Mucosa of rectum (tissue), 2 donors: ENCODE data around the gene SMARCAD1.

Source experiments
- H3K27ac ChIP-seq, 2 donors: one replicate each; pipeline ENCODE4 v1.7.0; 2013; ENCODE audit warnings: inconsistent platforms in 2 of 2, low read depth in 2 of 2, low read length in 2 of 2
- H3K27me3 ChIP-seq, 2 donors: one replicate each; pipeline ENCODE4 v1.7.0; 2013; ENCODE audit warnings: low read length in 2 of 2; ENCODE audit not compliant: control insufficient read depth in 2 of 2, insufficient read depth in 2 of 2
- H3K36me3 ChIP-seq, 2 donors: one replicate each; pipeline ENCODE4 v1.7.0; 2013; ENCODE audit warnings: low read length in 2 of 2; ENCODE audit not compliant: control insufficient read depth in 2 of 2, insufficient read depth in 2 of 2
- H3K4me1 ChIP-seq, 2 donors: one replicate each; pipeline ENCODE4 v1.7.0; 2013; ENCODE audit warnings: low read length in 2 of 2, mild to moderate bottlenecking in 1 of 2; ENCODE audit not compliant: control insufficient read depth in 2 of 2, insufficient read depth in 2 of 2
- H3K4me3 ChIP-seq, 2 donors: one replicate each; pipeline ENCODE4 v1.7.0; 2013; ENCODE audit warnings: low read length in 2 of 2
- H3K9ac ChIP-seq, 2 donors: one replicate each; pipeline ENCODE4 v1.7.0; 2013; ENCODE audit warnings: low read length in 2 of 2, low read depth in 1 of 2, mild to moderate bottlenecking in 1 of 2
- H3K9me3 ChIP-seq, 2 donors: one replicate each; pipeline ENCODE4 v1.7.0; 2013; ENCODE audit warnings: low read length in 2 of 2; ENCODE audit not compliant: control insufficient read depth in 2 of 2
- donor health status: healthy.
- donor health status: Normal muscosa, but diverticular disease.

SMARCAD1 gene

DNA sequence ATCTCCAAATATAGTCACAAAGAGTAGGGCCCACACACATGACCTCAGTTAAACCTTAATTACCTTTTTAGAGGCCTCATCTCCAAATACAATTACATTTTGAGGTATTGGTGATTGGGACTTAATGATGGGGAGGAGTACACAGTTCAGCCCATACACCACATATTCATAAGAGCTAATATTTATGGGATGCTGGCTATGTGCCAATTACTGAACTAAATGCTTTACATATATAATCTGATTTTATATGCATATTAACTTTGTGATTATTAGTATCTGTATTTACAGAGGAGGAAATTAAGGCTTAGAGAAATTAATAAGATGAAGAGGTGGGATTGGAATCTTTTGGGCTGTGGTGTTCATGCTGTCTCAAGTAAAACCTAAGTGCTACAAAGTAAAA, 17.8 kb downstream of the SMARCAD1 start:
- no peaks in the 10 kb centered on the region for H3K4me1 ChIP-seq
- H3K9me3 ChIP-seq, result no peaks in the 10 kb centered on the region
- H3K9ac ChIP-seq, result no peak overlapping the region
- H3K4me3 ChIP-seq, result no peak overlapping the region
- no peaks in the 10 kb centered on the region for H3K27me3 ChIP-seq
- H3K27ac ChIP-seq, result no peak overlapping the region
- peaks cover 4 to 9% of the 10 kb centered on the region in 2 donors for H3K36me3 ChIP-seq

GRCh38 chr4:94226763-94227162, 19.1 kb downstream of the SMARCAD1 start:
- Histone ChIP-seq H3K27me3 (no peaks in the 10 kb centered on the region), H3K4me1 (no peaks in the 10 kb centered on the region), H3K27ac (no peak overlapping the region), H3K36me3 (peaks cover 2 to 9% of the 10 kb centered on the region in 2 donors), H3K9me3 (no peaks in the 10 kb centered on the region), H3K4me3 (no peak overlapping the region), H3K9ac (no peak overlapping the region)

GRCh38 chr4:94228493-94229216, 21.0 kb downstream of the SMARCAD1 start:
- H3K4me3 ChIP-seq, result no peak overlapping the region
- no peak overlapping the region for H3K27ac ChIP-seq
- no peaks in the 10 kb centered on the region for H3K9me3 ChIP-seq
- H3K27me3 ChIP-seq, result no peaks in the 10 kb centered on the region
- no peaks in the 10 kb centered on the region for H3K4me1 ChIP-seq
- no peak overlapping the region for H3K9ac ChIP-seq
- H3K36me3 ChIP-seq, result peaks cover 2 to 9% of the 10 kb centered on the region in 2 donors

- no peaks in the 10 kb centered on the region for H3K27me3 ChIP-seq
- no peak overlapping the region for H3K9ac ChIP-seq
- H3K4me3 ChIP-seq, result no peak overlapping the region
- H3K9me3 ChIP-seq, result no peaks in the 10 kb centered on the region
- H3K27ac ChIP-seq, result no peak overlapping the region
- H3K4me1 ChIP-seq, result no peaks in the 10 kb centered on the region
- peaks cover under 1 to 14% of the 10 kb centered on the region in 2 donors for H3K36me3 ChIP-seq
Measured at GRCh38 chr4:94232519-94232918, 24.9 kb downstream of the SMARCAD1 start.

- H3K27me3 ChIP-seq, result no peaks in the 10 kb centered on the region
- no peaks in the 10 kb centered on the region for H3K4me1 ChIP-seq
- no peak overlapping the region for H3K4me3 ChIP-seq
- H3K36me3 ChIP-seq, result peaks cover 2 to 18% of the 10 kb centered on the region in 2 donors
- no peaks in the 10 kb centered on the region for H3K9me3 ChIP-seq
- no peak overlapping the region for H3K27ac ChIP-seq
- no peak overlapping the region for H3K9ac ChIP-seq
Measured at GRCh38 chr4:94235825-94236224, 28.2 kb downstream of the SMARCAD1 start.

DNA sequence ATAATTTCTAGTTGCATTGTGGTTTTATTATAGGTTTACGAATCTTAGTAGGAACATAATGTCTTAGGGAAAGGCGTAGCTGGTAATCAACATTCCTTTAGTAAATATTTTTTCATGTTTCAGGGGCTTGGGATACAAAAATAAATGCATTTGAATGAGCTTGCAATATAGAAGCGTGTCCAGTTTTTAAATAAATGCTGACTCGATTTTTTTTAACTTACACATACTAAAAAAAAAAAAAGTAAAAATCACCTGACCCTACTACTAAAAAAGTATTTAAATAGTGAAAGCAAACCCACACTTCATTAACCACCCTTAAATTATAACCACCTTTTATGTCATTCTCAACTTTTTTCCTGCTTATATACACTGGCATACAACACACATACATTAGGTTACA, 29.6 kb downstream of the SMARCAD1 start:
- no peaks in the 10 kb centered on the region for H3K9me3 ChIP-seq
- no peaks in the 10 kb centered on the region for H3K27me3 ChIP-seq
- H3K4me3 ChIP-seq, result no peak overlapping the region
- H3K9ac ChIP-seq, result no peak overlapping the region
- H3K27ac ChIP-seq, result no peak overlapping the region
- no peaks in the 10 kb centered on the region for H3K4me1 ChIP-seq
- H3K36me3 ChIP-seq, result peaks cover 10 to 28% of the 10 kb centered on the region in 2 donors

GRCh38 chr4:94238160-94238559, 30.5 kb downstream of the SMARCAD1 start:
- Histone ChIP-seq H3K36me3 (peaks cover 10 to 34% of the 10 kb centered on the region in 2 donors), H3K9ac (no peak overlapping the region), H3K27ac (no peak overlapping the region), H3K4me1 (no peaks in the 10 kb centered on the region), H3K9me3 (no peaks in the 10 kb centered on the region), H3K4me3 (no peak overlapping the region), H3K27me3 (no peaks in the 10 kb centered on the region)

DNA sequence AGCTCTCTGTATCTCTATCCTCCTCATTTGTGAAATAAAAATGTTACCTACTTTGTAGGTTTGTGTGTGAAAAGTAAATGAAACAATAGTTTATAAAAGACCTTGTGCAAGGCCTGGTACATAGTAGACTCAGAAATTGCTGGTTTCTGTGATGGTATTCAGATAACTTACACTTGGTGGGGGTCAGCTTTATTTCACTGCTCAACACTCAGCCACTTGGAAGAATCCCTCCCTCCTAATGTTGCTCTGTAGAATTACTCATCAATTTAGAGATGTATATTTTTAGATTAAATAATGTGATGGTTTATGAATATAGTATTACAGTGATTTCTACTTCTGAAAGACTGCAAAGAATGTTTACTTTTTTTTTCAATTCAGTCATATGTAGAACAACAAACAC, 32.7 kb downstream of the SMARCAD1 start:
- H3K36me3 ChIP-seq, result peaks cover 14 to 41% of the 10 kb centered on the region in 2 donors
- H3K9ac ChIP-seq, result no peak overlapping the region
- H3K9me3 ChIP-seq, result no peaks in the 10 kb centered on the region
- H3K27me3 ChIP-seq, result no peaks in the 10 kb centered on the region
- H3K4me1 ChIP-seq, result no peaks in the 10 kb centered on the region
- no peak overlapping the region for H3K4me3 ChIP-seq
- no peak overlapping the region for H3K27ac ChIP-seq

- Histone ChIP-seq H3K9me3 (no peaks in the 10 kb centered on the region), H3K27ac (no peak overlapping the region), H3K4me1 (no peaks in the 10 kb centered on the region), H3K27me3 (no peaks in the 10 kb centered on the region), H3K9ac (no peak overlapping the region), H3K36me3 (peaks cover 15 to 45% of the 10 kb centered on the region in 2 donors), H3K4me3 (no peak overlapping the region)
Measured at GRCh38 chr4:94244087-94244828, 36.6 kb downstream of the SMARCAD1 start.

DNA sequence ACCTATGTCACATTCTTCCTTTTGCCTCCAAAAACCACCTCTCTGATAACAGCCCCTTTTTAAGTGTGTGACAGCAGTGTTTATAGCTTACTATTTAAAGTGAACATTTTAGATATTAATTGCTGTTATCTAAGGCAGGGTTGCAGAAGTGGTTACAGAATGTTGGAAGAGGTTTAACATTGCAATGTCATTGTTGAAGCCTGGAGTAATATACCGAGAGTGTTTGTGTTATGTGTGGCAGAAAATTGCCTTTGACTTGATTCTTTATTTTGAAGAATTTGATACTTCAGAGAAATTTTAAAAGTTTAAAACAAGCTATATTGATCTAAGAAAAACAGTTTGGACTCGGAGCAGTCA, 37.1 kb downstream of the SMARCAD1 start:
- no peaks in the 10 kb centered on the region for H3K27me3 ChIP-seq
- H3K9me3 ChIP-seq, result no peaks in the 10 kb centered on the region
- H3K36me3 ChIP-seq, result peaks cover 21 to 43% of the 10 kb centered on the region in 2 donors
- no peak overlapping the region for H3K27ac ChIP-seq
- H3K4me3 ChIP-seq, result no peak overlapping the region
- no peaks in the 10 kb centered on the region for H3K4me1 ChIP-seq
- no peak overlapping the region for H3K9ac ChIP-seq
